ENCODE results near the gene ANKRD18A. TPM values are rescaled to one million over a fixed set of nuclear protein-coding genes. Genes with fewer than 3 reads are reported as not detected.

The ANKRD18A gene
- total RNA-seq: not detected in 2 replicates

DNA sequence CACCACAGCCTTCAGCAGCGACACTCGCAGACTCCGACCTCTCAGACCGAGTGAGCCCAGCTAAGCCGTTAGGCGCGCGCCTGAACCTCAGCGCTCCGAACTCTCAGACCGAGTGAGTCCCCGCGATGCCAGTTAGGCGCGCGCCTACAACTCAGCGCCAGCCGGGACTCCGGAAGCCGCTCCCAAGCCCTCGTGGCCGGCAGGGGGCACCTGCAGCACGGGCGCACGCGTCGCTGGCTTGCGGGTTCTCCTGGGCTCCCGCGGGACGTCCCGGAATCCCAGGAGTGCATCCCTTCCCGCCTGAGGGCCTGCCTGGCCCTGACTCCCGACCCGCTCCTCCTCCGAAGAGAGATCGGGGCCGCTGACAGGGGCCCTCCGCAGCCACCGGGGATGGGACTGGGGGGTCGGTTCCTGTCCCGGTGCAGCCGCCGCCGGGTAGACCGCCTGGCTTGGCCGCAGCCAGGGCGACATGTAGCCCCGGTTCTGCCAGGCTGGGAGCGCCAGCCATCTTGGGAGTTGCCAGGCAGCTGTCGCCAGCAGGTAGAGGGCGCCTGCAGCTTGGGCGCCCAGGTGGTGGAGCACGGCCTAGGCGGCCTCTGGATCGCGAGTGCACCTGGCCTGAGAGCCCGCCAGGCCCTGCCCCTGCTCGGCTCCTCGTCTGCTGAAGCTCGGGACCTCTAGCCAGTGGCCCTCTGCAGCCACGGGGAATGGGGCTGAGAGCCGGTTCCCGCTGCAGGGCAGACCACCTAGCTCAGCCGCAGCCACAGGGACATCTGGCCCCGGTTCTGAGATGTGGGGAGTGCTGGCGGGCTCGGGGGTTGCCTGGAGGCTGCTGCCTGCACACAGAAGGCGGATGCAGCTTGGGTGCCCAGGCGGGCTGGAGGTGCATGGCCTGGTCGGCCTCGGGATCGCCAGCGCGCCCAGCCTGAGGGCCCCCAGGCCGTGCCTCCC, at the start of gene ANKRD18A:
Gene ANKRD18A (minus strand): TSS at position 114 of the 951 bp plus-strand sequence. CDS start 311 bp downstream, outside the sequence.
- TF ChIP-seq CTCF (IDR thresholded peaks at IDR 0.05): no peak
- CTCF ChIA-PET: interaction anchor here (1.0 kb wide), 1 partner anchor 52 kb away, joined by 4 read pairs; no protein-coding TSS in a partner anchor
- Mint-ChIP-seq H3K4me1 (peaks cover 13% of the 10 kb centered on the region), H3K9me3 (peaks cover 6% of the 10 kb centered on the region), H3K27ac (no peak within 1 kb of the TSS), H3K27me3 (peaks cover 39% of the 10 kb centered on the region), H3K4me3 (peak within 1 kb of the TSS; percentile 76), H3K36me3 (ENCODE audit: low read depth) (no peaks in the 10 kb centered on the region)
- DNase-seq (peak; percentile 31), ATAC-seq (ENCODE audit: low read depth) (peak; percentile 72)
- POLR2A ChIA-PET: no interaction called here
- intact Hi-C loops (cut with micrococcal nuclease): no loop called here

DNA sequence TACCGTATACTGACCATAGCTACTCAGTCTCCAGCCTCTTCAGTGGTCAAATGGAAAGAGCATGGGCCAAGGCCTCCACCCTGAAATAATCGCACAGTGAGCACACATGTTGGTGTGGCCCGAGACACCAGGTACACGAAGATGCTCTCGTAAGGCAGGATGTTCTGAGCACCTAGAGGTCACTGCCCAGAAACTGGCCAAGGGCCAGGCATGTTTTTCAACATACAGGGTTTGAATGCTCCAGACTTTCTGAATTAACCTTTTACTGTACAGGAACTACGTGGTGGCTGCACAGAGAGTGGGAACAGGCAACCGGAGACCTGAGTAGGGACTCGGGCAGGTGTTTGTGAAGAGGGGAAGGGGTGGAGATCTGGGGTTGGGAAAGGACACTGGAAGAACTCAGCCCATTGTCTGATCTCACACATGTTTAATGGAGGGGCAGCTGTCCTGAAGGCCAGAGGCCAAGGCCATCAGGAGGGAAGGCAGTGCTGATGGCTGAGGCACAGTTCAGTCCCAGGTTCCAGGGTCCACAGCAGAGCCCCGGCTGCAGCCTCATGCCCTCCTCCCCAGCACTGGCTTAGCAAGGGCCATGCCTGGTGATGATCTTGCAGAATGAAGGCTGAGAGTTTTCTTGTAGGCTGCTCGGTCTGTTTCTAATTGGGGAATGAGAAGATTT, 48.5 kb upstream of the ANKRD18A start:
- Mint-ChIP-seq H3K27ac (no peak overlapping the region), H3K27me3 (peaks cover under 1% of the 10 kb centered on the region), H3K36me3 (ENCODE audit: low read depth) (no peaks in the 10 kb centered on the region), H3K4me1 (peaks cover 4% of the 10 kb centered on the region), H3K4me3 (no peak overlapping the region), H3K9me3 (no peaks in the 10 kb centered on the region)
- POLR2A ChIA-PET: no interaction called here
- TF ChIP-seq CTCF (IDR thresholded peaks at IDR 0.05): no peak
- ATAC-seq (ENCODE audit: low read depth): no peak
- intact Hi-C loops (cut with micrococcal nuclease): no loop called here
- no peak for DNase-seq
- CTCF ChIA-PET: no interaction called here

- H3K9me3 Mint-ChIP-seq: no peaks in the 10 kb centered on the region
- DNase-seq (no peak), ATAC-seq (ENCODE audit: low read depth) (no peak)
- no peak for TF ChIP-seq CTCF (IDR thresholded peaks at IDR 0.05)
- H3K27ac Mint-ChIP-seq: no peak overlapping the region
- ChIA-PET CTCF (no interaction called here), POLR2A (no interaction called here)
- intact Hi-C loops (cut with micrococcal nuclease): no loop called here
- no peaks in the 10 kb centered on the region for H3K36me3 Mint-ChIP-seq (ENCODE audit: low read depth)
- peaks cover 7% of the 10 kb centered on the region for H3K27me3 Mint-ChIP-seq
- no peak overlapping the region for H3K4me3 Mint-ChIP-seq
- H3K4me1 Mint-ChIP-seq: no peaks in the 10 kb centered on the region
These were observed 42.6 kb upstream of the ANKRD18A start for GRCh38 chr9:38662763-38663593.

DNA sequence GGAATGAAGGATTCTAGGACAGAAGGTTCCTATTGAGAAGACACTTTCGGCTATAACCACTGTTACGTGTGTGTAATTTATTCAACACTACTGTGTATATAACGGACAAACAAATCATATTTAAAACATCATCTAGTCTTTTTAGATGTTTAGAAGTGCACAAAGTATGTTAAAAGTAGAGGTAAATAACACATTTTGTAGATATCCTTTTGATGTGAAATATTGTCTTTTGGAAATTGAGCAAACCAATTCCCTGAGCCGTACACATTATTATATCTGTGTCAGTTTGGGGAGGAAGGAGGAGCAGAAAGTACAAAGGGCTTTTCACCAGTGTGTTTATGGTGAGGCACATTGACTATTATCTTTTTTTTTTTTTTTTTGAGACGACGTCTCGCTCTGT, 39.1 kb upstream of the ANKRD18A start:
- Mint-ChIP-seq H3K4me1 (no peaks in the 10 kb centered on the region), H3K36me3 (ENCODE audit: low read depth) (no peaks in the 10 kb centered on the region), H3K9me3 (no peaks in the 10 kb centered on the region), H3K27ac (no peak overlapping the region), H3K27me3 (peaks cover 7% of the 10 kb centered on the region), H3K4me3 (no peak overlapping the region)
- ChIA-PET POLR2A (no interaction called here), CTCF (no interaction called here)
- ATAC-seq (ENCODE audit: low read depth) (no peak), DNase-seq (no peak)
- TF ChIP-seq CTCF (IDR thresholded peaks at IDR 0.05): no peak
- intact Hi-C loops (cut with micrococcal nuclease): no loop called here

Data from activated B cell treated with CpG ODN at 0.5 μM for 24 hours (primary cell).